ENCODE results near the gene PBLD.
A peak's percentile ranks its signal among the peaks of the same experiment; 100 is the strongest.

The PBLD gene

DNA sequence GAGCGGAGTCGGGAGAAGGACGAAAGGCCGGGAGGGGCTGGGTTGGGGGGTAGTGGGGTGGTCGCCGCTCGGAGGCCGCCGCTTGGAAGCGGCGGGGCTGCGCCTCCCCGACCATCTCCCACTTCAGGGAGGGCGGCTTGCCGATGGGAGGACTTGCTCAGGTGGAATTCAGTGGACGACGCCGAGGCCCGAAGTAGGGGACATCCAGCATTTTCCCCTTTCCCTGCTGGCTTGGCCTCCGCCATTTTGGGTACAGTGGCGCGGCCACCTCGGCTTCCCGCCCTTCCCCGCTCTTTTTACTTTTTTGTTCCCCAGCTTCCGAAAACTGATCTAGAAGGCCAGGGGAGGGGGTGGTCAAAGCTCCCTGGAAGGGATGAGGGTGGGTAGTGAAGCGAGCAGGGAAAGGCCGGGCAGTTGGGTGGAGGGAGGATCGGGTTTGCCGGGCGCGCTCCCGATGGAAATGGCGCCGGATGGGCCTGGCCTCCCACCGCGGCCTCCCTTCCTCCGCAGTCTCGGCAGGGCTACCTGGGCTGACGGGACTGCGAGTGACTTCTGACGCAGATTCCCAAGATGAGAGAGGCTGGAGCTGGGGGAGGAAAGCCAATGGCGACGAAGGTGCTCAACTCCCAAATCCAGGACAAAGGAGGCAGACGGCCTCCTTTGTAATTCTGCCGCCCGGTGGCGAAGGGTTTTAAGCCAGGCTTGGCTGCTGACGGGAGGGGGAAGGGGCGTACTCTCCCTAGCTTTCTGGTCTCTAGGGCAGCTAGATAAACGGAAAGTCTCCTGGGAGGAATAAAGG is at the start of gene PBLD:
TSS of gene PBLD (minus strand) at position 670 of the 799 bp plus-strand sequence. CDS start 26,084 bp downstream, outside the sequence.
- H3K9ac ChIP-seq (ENCODE audit: low read depth in 1 of 2, low read length in 2 of 2): peak within 1 kb of the TSS; percentile 94 to 99
- peak within 1 kb of the TSS; percentile 91 to 94 for H3K4me3 ChIP-seq (ENCODE audit: low read depth in 1 of 2, low read length in 2 of 2)
- H3K9me3 ChIP-seq (ENCODE audit: control insufficient read depth in 1 of 2, low read length in 2 of 2): no peaks in the 10 kb centered on the region
- no peaks in the 10 kb centered on the region for H3K27me3 ChIP-seq (ENCODE audit: control insufficient read depth in 1 of 2, insufficient read depth in 2 of 2, low read length in 2 of 2)
- H3K36me3 ChIP-seq (ENCODE audit: control insufficient read depth in 1 of 2, insufficient read depth in 2 of 2, low read length in 2 of 2): no peaks in the 10 kb centered on the region
- H3K27ac ChIP-seq (ENCODE audit: low read depth, low read length): peak within 1 kb of the TSS; percentile 95
- H3K4me1 ChIP-seq (ENCODE audit: control insufficient read depth in 1 of 2, insufficient read depth in 2 of 2, low read length in 2 of 2): peaks cover 45 to 46% of the 10 kb centered on the region in 2 donors

DNA sequence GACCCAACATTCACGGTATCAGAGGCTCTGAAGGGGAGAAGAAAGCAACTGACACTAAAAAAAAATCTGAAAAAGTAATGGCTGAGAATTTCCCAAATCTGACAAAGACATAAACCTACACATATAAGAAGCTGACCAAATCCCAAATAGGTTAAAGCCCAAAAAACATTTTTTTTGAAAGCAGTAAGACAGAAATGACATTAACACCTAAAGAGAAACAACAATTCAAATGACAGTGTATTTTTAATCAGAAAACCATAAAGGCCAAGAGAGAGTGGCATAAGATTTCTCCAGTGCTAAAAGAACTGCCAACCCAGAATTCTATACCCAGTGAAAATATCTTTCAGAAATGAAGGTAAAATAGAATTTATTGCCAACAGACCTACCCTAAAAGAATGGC is 38.9 kb upstream of the PBLD start:
- Histone ChIP-seq H3K9me3 (ENCODE audit: control insufficient read depth in 1 of 2, low read length in 2 of 2) (peaks cover 6 to 10% of the 10 kb centered on the region in 2 donors), H3K9ac (ENCODE audit: low read depth in 1 of 2, low read length in 2 of 2) (no peak overlapping the region), H3K4me3 (ENCODE audit: low read depth in 1 of 2, low read length in 2 of 2) (no peak overlapping the region), H3K36me3 (ENCODE audit: control insufficient read depth in 1 of 2, insufficient read depth in 2 of 2, low read length in 2 of 2) (peaks cover 0 to 28% of the 10 kb centered on the region in 2 donors), H3K27ac (ENCODE audit: low read depth, low read length) (no peak overlapping the region), H3K27me3 (ENCODE audit: control insufficient read depth in 1 of 2, insufficient read depth in 2 of 2, low read length in 2 of 2) (no peaks in the 10 kb centered on the region), H3K4me1 (ENCODE audit: control insufficient read depth in 1 of 2, insufficient read depth in 2 of 2, low read length in 2 of 2) (no peaks in the 10 kb centered on the region)

DNA sequence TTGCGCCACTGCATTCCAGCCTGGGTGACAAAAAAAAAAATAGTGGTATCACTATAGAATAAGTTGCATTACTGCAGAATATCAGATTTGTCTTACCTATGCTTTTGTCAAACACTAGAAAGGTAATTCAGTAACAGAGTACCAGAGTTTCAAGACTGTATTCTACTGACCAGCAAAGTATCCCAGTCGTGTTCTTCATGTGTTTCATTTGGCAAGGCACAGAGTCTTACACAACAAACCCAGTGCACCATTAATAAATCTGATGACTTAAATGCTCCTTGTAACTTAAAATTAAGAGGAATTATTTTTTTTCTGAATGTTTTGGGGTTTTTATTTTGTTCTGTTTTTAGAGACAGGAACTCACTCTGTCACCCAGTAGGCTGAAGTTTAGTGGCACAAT is 34.4 kb upstream of the PBLD start:
- Histone ChIP-seq H3K4me1 (ENCODE audit: control insufficient read depth in 1 of 2, insufficient read depth in 2 of 2, low read length in 2 of 2) (no peaks in the 10 kb centered on the region), H3K9ac (ENCODE audit: low read depth in 1 of 2, low read length in 2 of 2) (no peak overlapping the region), H3K27me3 (ENCODE audit: control insufficient read depth in 1 of 2, insufficient read depth in 2 of 2, low read length in 2 of 2) (no peaks in the 10 kb centered on the region), H3K9me3 (ENCODE audit: control insufficient read depth in 1 of 2, low read length in 2 of 2) (peaks cover 6 to 8% of the 10 kb centered on the region in 2 donors), H3K27ac (ENCODE audit: low read depth, low read length) (no peak overlapping the region), H3K36me3 (ENCODE audit: control insufficient read depth in 1 of 2, insufficient read depth in 2 of 2, low read length in 2 of 2) (peaks cover 3 to 19% of the 10 kb centered on the region in 2 donors), H3K4me3 (ENCODE audit: low read depth in 1 of 2, low read length in 2 of 2) (no peak overlapping the region)

DNA sequence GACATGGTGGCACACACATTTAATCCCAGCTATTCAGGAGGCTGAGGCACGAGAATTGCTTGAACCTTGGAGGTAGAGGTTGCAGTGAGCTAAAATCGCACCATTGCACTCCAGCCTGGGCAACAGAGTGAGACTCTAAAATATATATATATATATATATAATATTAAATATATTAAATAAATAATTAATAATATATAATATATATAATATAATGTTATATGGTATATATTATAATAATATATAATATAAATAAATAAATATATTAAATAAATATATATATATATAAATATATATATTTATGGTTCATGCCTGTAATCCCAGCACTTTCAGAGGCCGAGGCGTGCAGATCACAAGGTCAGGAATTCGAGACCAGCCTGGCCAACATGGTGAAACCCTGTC is 33.9 kb upstream of the PBLD start:
- no peaks in the 10 kb centered on the region for H3K27me3 ChIP-seq (ENCODE audit: control insufficient read depth in 1 of 2, insufficient read depth in 2 of 2, low read length in 2 of 2)
- peaks cover 3 to 16% of the 10 kb centered on the region in 2 donors for H3K36me3 ChIP-seq (ENCODE audit: control insufficient read depth in 1 of 2, insufficient read depth in 2 of 2, low read length in 2 of 2)
- H3K4me1 ChIP-seq (ENCODE audit: control insufficient read depth in 1 of 2, insufficient read depth in 2 of 2, low read length in 2 of 2): no peaks in the 10 kb centered on the region
- peaks cover under 1 to 3% of the 10 kb centered on the region in 2 donors for H3K9me3 ChIP-seq (ENCODE audit: control insufficient read depth in 1 of 2, low read length in 2 of 2)
- no peak overlapping the region for H3K4me3 ChIP-seq (ENCODE audit: low read depth in 1 of 2, low read length in 2 of 2)
- no peak overlapping the region for H3K9ac ChIP-seq (ENCODE audit: low read depth in 1 of 2, low read length in 2 of 2)
- no peak overlapping the region for H3K27ac ChIP-seq (ENCODE audit: low read depth, low read length)

DNA sequence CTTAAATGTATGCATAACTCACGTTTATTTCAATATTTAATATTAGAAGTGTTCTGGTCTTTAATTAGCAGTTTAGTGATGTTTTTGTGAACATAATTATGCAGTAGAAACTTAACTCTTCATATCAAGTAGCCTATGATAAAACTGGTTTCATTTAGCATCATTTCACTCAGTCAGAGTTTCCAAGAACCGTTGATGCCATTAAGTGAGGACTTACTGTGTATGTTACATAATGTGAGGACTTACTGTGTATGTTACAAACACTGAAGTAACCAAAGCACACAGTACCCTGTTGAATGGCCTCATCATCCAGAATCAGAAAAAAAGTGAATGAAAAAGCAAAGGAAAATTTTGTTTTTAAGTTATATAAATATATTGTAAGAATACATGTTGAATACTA is 32.9 kb upstream of the PBLD start:
- Histone ChIP-seq H3K9me3 (ENCODE audit: control insufficient read depth in 1 of 2, low read length in 2 of 2) (no peaks in the 10 kb centered on the region), H3K27ac (ENCODE audit: low read depth, low read length) (no peak overlapping the region), H3K27me3 (ENCODE audit: control insufficient read depth in 1 of 2, insufficient read depth in 2 of 2, low read length in 2 of 2) (no peaks in the 10 kb centered on the region), H3K4me3 (ENCODE audit: low read depth in 1 of 2, low read length in 2 of 2) (no peak overlapping the region), H3K9ac (ENCODE audit: low read depth in 1 of 2, low read length in 2 of 2) (no peak overlapping the region), H3K36me3 (ENCODE audit: control insufficient read depth in 1 of 2, insufficient read depth in 2 of 2, low read length in 2 of 2) (peaks cover 3 to 18% of the 10 kb centered on the region in 2 donors), H3K4me1 (ENCODE audit: control insufficient read depth in 1 of 2, insufficient read depth in 2 of 2, low read length in 2 of 2) (no peaks in the 10 kb centered on the region)

DNA sequence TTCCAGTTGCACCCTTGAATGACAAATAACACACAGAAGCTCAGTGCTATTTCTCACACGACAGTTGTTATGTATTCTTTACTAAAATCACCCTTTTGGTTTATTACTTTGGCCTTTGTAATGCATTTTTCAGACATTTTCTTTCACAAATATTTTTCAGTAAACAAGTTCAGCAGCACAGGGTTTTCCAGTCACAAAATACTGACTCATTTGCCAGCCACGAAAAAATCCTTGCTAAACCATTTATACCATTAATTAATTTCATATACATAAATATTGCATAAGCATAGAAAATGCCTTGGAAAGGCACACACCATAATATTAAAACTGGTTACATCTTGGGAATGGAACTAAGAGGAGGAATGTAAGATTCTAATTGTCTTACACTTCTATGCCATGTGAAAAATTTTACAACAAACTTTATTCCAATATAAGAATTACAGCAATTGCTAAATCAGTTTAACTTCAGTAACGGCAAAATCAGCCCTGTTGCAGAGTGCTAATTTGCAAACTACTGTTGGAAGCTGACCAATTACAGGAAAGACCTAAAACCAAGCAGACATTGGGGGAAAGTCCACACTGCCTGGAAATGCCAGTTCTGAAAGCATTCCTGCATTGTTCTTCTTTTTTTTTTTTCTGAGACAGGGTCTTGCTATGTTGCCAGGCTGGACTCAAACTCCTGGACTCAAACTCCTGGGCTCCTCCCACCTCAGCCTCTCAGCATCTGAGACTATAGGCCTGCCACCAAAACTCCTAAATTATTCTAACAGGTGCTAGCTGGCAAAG is 31.6 kb upstream of the PBLD start:
- Histone ChIP-seq H3K9me3 (ENCODE audit: control insufficient read depth in 1 of 2, low read length in 2 of 2) (no peaks in the 10 kb centered on the region), H3K4me3 (ENCODE audit: low read depth in 1 of 2, low read length in 2 of 2) (no peak overlapping the region), H3K9ac (ENCODE audit: low read depth in 1 of 2, low read length in 2 of 2) (no peak overlapping the region), H3K36me3 (ENCODE audit: control insufficient read depth in 1 of 2, insufficient read depth in 2 of 2, low read length in 2 of 2) (peaks cover 3 to 18% of the 10 kb centered on the region in 2 donors), H3K27me3 (ENCODE audit: control insufficient read depth in 1 of 2, insufficient read depth in 2 of 2, low read length in 2 of 2) (no peaks in the 10 kb centered on the region), H3K27ac (ENCODE audit: low read depth, low read length) (no peak overlapping the region), H3K4me1 (ENCODE audit: control insufficient read depth in 1 of 2, insufficient read depth in 2 of 2, low read length in 2 of 2) (no peaks in the 10 kb centered on the region)

DNA sequence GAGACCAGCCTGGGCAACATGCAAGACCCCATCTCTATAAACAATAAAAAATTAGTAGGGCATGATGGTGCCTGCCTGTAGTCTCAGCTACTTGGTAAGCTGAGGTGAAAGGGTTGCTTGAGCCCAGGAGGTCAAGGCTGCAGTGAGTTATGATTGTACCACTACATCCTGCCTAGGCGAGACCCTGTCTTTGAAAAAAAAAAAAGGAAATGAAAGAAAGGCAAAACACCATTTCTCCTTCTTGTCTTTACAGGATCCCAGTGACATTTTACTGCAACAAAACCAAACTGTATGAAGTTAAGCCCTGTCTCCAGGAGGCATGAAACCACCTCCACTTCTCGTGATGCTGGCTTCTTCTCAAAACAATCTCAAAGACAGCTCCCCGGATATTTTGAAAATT is 29.9 kb upstream of the PBLD start:
- Histone ChIP-seq H3K4me1 (ENCODE audit: control insufficient read depth in 1 of 2, insufficient read depth in 2 of 2, low read length in 2 of 2) (no peaks in the 10 kb centered on the region), H3K9ac (ENCODE audit: low read depth in 1 of 2, low read length in 2 of 2) (no peak overlapping the region), H3K27ac (ENCODE audit: low read depth, low read length) (no peak overlapping the region), H3K27me3 (ENCODE audit: control insufficient read depth in 1 of 2, insufficient read depth in 2 of 2, low read length in 2 of 2) (no peaks in the 10 kb centered on the region), H3K9me3 (ENCODE audit: control insufficient read depth in 1 of 2, low read length in 2 of 2) (no peaks in the 10 kb centered on the region), H3K4me3 (ENCODE audit: low read depth in 1 of 2, low read length in 2 of 2) (no peak overlapping the region), H3K36me3 (ENCODE audit: control insufficient read depth in 1 of 2, insufficient read depth in 2 of 2, low read length in 2 of 2) (peaks cover 3 to 18% of the 10 kb centered on the region in 2 donors)

DNA sequence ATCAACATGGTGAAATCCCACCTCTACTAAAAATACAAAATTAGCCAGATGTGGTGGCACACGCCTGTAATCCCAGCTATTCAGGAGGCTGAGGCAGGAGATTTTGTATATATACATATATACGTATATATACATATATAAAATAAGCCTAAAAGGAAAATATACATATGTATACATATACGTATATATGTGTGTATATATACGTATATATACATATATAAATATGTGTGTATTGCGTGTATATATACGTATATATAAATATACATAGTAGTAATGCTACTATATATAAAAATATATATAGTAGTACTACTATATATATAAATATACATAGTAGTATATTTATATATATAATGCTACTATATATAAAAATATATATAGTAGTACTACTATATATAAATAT is 26.5 kb upstream of the PBLD start:
- Histone ChIP-seq H3K27ac (ENCODE audit: low read depth, low read length) (no peak overlapping the region), H3K36me3 (ENCODE audit: control insufficient read depth in 1 of 2, insufficient read depth in 2 of 2, low read length in 2 of 2) (peaks cover 3 to 33% of the 10 kb centered on the region in 2 donors), H3K4me1 (ENCODE audit: control insufficient read depth in 1 of 2, insufficient read depth in 2 of 2, low read length in 2 of 2) (no peaks in the 10 kb centered on the region), H3K9me3 (ENCODE audit: control insufficient read depth in 1 of 2, low read length in 2 of 2) (no peaks in the 10 kb centered on the region), H3K9ac (ENCODE audit: low read depth in 1 of 2, low read length in 2 of 2) (no peak overlapping the region), H3K4me3 (ENCODE audit: low read depth in 1 of 2, low read length in 2 of 2) (no peak overlapping the region), H3K27me3 (ENCODE audit: control insufficient read depth in 1 of 2, insufficient read depth in 2 of 2, low read length in 2 of 2) (no peaks in the 10 kb centered on the region)

DNA sequence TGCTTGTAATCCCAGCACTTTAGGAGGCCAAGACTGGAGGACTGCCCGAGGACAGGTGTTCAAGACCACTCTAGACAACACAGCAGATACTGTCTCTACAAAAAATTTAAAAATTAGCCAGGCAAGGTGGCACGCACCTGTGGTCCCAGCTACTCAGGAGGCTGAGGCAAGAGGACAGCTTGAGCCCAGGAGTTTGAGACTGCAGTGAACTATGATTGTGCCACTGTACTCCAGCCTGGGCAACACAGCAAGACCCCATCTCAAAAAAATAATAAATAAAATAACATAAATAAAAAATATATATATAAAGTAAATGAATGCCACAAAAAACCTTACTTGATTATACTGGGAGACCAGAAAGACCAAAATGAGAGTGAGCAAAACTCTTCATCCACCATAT is 20.8 kb upstream of the PBLD start:
- Histone ChIP-seq H3K4me1 (ENCODE audit: control insufficient read depth in 1 of 2, insufficient read depth in 2 of 2, low read length in 2 of 2) (no peaks in the 10 kb centered on the region), H3K27ac (ENCODE audit: low read depth, low read length) (no peak overlapping the region), H3K4me3 (ENCODE audit: low read depth in 1 of 2, low read length in 2 of 2) (no peak overlapping the region), H3K9me3 (ENCODE audit: control insufficient read depth in 1 of 2, low read length in 2 of 2) (no peaks in the 10 kb centered on the region), H3K36me3 (ENCODE audit: control insufficient read depth in 1 of 2, insufficient read depth in 2 of 2, low read length in 2 of 2) (peaks cover 4 to 27% of the 10 kb centered on the region in 2 donors), H3K9ac (ENCODE audit: low read depth in 1 of 2, low read length in 2 of 2) (no peak overlapping the region), H3K27me3 (ENCODE audit: control insufficient read depth in 1 of 2, insufficient read depth in 2 of 2, low read length in 2 of 2) (no peaks in the 10 kb centered on the region)

DNA sequence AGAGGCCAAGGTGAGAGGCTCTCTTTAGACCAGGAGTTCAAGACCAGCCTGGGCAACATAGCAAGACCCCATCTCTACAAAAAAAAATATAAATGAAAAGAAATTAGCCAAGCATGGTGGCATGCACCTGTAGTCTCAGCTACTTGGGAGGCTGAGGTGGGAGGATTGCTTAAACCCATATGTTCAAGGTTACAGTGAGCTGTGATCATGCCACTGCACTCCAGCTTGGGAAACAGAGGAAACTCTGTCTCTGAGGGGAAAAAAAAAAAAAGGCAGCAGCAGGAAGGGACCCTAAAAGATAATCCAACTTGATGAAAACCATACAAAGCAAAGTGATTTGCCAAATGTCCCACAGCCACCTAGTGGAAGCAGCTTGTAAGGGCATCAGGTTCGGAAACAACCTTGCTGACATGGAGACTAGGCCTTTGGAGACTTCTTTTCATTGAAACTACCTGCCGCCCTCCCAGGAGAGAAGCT is 15.6 kb upstream of the PBLD start:
- Histone ChIP-seq H3K9ac (ENCODE audit: low read depth in 1 of 2, low read length in 2 of 2) (peak overlapping the region in 1 of 2 donors; percentile 7), H3K4me3 (ENCODE audit: low read depth in 1 of 2, low read length in 2 of 2) (no peak overlapping the region), H3K27me3 (ENCODE audit: control insufficient read depth in 1 of 2, insufficient read depth in 2 of 2, low read length in 2 of 2) (no peaks in the 10 kb centered on the region), H3K9me3 (ENCODE audit: control insufficient read depth in 1 of 2, low read length in 2 of 2) (no peaks in the 10 kb centered on the region), H3K27ac (ENCODE audit: low read depth, low read length) (no peak overlapping the region), H3K4me1 (ENCODE audit: control insufficient read depth in 1 of 2, insufficient read depth in 2 of 2, low read length in 2 of 2) (no peaks in the 10 kb centered on the region), H3K36me3 (ENCODE audit: control insufficient read depth in 1 of 2, insufficient read depth in 2 of 2, low read length in 2 of 2) (peaks cover 7 to 35% of the 10 kb centered on the region in 2 donors)
